HEK293 (cell line): ENCODE results near the gene KPNA1.
A peak's percentile ranks its signal among the peaks of the same experiment; 100 is the strongest.

Source experiments
- CTCF ChIA-PET: fragments of 350-600 bp; formaldehyde crosslinking; extraction: SDS; loops from one replicate; lab custom pipeline; 2021; ENCODE audit warnings: antibody characterized with exemption; lab: Yijun Ruan, JAX
- POLR2A ChIA-PET: fragments of 300-600 bp; formaldehyde crosslinking; extraction: SDS; loops from one replicate; lab custom pipeline; 2020; ENCODE audit warnings: antibody characterized with exemption, inconsistent platforms; lab: Yijun Ruan, JAX
- H3K27ac ChIP-seq: fragments of 200-500 bp; sonication (Bioruptor generic); 2 replicates; pipeline ENCODE4 v1.5.1; 2014; ENCODE audit warnings: low read depth, low read length, control low read depth, inconsistent platforms; ENCODE audit errors: extremely low read depth
- H3K36me3 ChIP-seq, 2 experiments: fragments of 200-500 bp in 1 of 2; sonication (Bioruptor generic) in 1 of 2; 1 replicate in 1 of 2; 2 replicates in 1 of 2; pipeline ENCODE4 v1.5.1; 2014 to 2017; ENCODE audit warnings: inconsistent platforms in 2 of 2, low read length in 2 of 2; ENCODE audit not compliant: control insufficient read depth in 2 of 2, insufficient read depth in 1 of 2
- H3K4me1 ChIP-seq: fragments of 200-500 bp; sonication (Bioruptor generic); 2 replicates; pipeline ENCODE4 v1.5.1; 2014; ENCODE audit warnings: mild to moderate bottlenecking, low read length, inconsistent platforms; ENCODE audit not compliant: control insufficient read depth, insufficient read depth
- H3K4me3 ChIP-seq: 2 replicates; pipeline ENCODE4 v1.5.1; 2011; ENCODE audit warnings: low read depth, mild to moderate bottlenecking, control low read depth, low read length, moderate library complexity
- H3K9me3 ChIP-seq: fragments of 200-500 bp; sonication (Bioruptor generic); 2 replicates; pipeline ENCODE4 v1.5.1; 2014; ENCODE audit warnings: low read depth, low read length, inconsistent platforms; ENCODE audit not compliant: control insufficient read depth, insufficient read depth
- HOXC10 ChIP-seq: sonication (generic); formaldehyde crosslinking; IDR thresholded peaks from 2 replicates; pipeline ENCODE4 v1.8.1; 2023; ENCODE audit warnings: mild to moderate bottlenecking, missing genetic modification reagents
- IKZF3 ChIP-seq: fragments of 450-650 bp; IDR thresholded peaks from 2 replicates; pipeline ENCODE4 v1.5.0; 2018; ENCODE audit warnings: missing biosample characterization, mild to moderate bottlenecking, missing genetic modification characterization, moderate library complexity
- KLF16 ChIP-seq: fragments of 450-650 bp; formaldehyde crosslinking; IDR thresholded peaks from 2 replicates; pipeline ENCODE4 v1.5.1; 2017; ENCODE audit warnings: missing biosample characterization, missing genetic modification characterization
- MYNN ChIP-seq: fragments of 450-650 bp; formaldehyde crosslinking; IDR thresholded peaks from 2 replicates; pipeline ENCODE4 v1.5.1; 2016; ENCODE audit warnings: missing biosample characterization, missing genetic modification characterization, borderline replicate concordance
- MZF1 ChIP-seq: fragments of 450-650 bp; formaldehyde crosslinking; IDR thresholded peaks from 2 replicates; pipeline ENCODE4 v1.5.1; 2017; ENCODE audit warnings: missing biosample characterization, missing genetic modification characterization, borderline replicate concordance
- TRIM28 ChIP-seq: IDR thresholded peaks from 2 replicates; pipeline ENCODE4 v1.6.1; 2011; ENCODE audit warnings: low read length, control low read depth, borderline replicate concordance
- ZBTB17 ChIP-seq: fragments of 450-650 bp; formaldehyde crosslinking; IDR thresholded peaks from 2 replicates; pipeline ENCODE4 v1.5.1; 2016; ENCODE audit warnings: missing biosample characterization, missing genetic modification characterization
- ZFP37 ChIP-seq: fragments of 450-650 bp; formaldehyde crosslinking; IDR thresholded peaks from 2 replicates; pipeline ENCODE4 v1.5.1; 2016; ENCODE audit warnings: missing biosample characterization, missing genetic modification characterization
- ZNF138 ChIP-seq: fragments of 450-650 bp; formaldehyde crosslinking; IDR thresholded peaks from 2 replicates; pipeline ENCODE4 v1.5.1; 2016; ENCODE audit warnings: missing biosample characterization, missing genetic modification characterization, borderline replicate concordance
- ZNF248 ChIP-seq: fragments of 450-650 bp; formaldehyde crosslinking; IDR thresholded peaks from 2 replicates; pipeline ENCODE4 v1.5.1; 2017; ENCODE audit warnings: missing biosample characterization, missing genetic modification characterization
- ZNF311 ChIP-seq: fragments of 450-650 bp; formaldehyde crosslinking; IDR thresholded peaks from 2 replicates; pipeline ENCODE4 v1.5.1; 2017; ENCODE audit warnings: missing biosample characterization, missing genetic modification characterization, borderline replicate concordance
- ZNF37A ChIP-seq: fragments of 450-650 bp; IDR thresholded peaks from 2 replicates; pipeline ENCODE4 v1.5.1; 2018; ENCODE audit warnings: missing biosample characterization, missing genetic modification characterization
- ZNF416 ChIP-seq: fragments of 450-650 bp; formaldehyde crosslinking; IDR thresholded peaks from 2 replicates; pipeline ENCODE4 v1.5.1; 2016; ENCODE audit warnings: missing biosample characterization, missing genetic modification characterization
- ZNF473 ChIP-seq: fragments of 450-650 bp; formaldehyde crosslinking; IDR thresholded peaks from 2 replicates; pipeline ENCODE4 v1.5.1; 2017; ENCODE audit warnings: missing biosample characterization, missing genetic modification characterization
- ZNF596 ChIP-seq: fragments of 450-650 bp; IDR thresholded peaks from 2 replicates; pipeline ENCODE4 v1.5.0; 2018; ENCODE audit warnings: missing biosample characterization, mild to moderate bottlenecking, missing genetic modification characterization, moderate library complexity
- ZNF654 ChIP-seq: fragments of 450-650 bp; formaldehyde crosslinking; IDR thresholded peaks from 2 replicates; pipeline ENCODE4 v1.5.1; 2016; ENCODE audit warnings: low read depth, missing biosample characterization, missing genetic modification characterization
- ZNF791 ChIP-seq: fragments of 450-650 bp; formaldehyde crosslinking; IDR thresholded peaks from 2 replicates; pipeline ENCODE4 v1.5.1; 2016; ENCODE audit warnings: missing biosample characterization, missing genetic modification characterization
- ZNF843 ChIP-seq: fragments of 450-650 bp; formaldehyde crosslinking; IDR thresholded peaks from 2 replicates; pipeline ENCODE4 v1.5.1; 2016; ENCODE audit warnings: missing biosample characterization, missing genetic modification characterization
- TF ChIP-seq, protein P1 (sequence below): fragments of 450-650 bp; formaldehyde crosslinking; IDR thresholded peaks from 2 replicates; pipeline ENCODE4 v1.5.1; 2016; ENCODE audit warnings: missing biosample characterization, missing genetic modification characterization
- TF ChIP-seq, protein P2 (sequence below): fragments of 450-650 bp; formaldehyde crosslinking; conservative IDR thresholded peaks from 2 replicates; pipeline ENCODE4 v1.5.1; 2016; ENCODE audit warnings: low read depth, missing biosample characterization, missing genetic modification characterization
- TF ChIP-seq, protein P3 (sequence below): fragments of 450-650 bp; formaldehyde crosslinking; IDR thresholded peaks from 2 replicates; pipeline ENCODE4 v1.5.1; 2017; ENCODE audit warnings: missing biosample characterization, missing genetic modification characterization

KPNA1 gene

DNA sequence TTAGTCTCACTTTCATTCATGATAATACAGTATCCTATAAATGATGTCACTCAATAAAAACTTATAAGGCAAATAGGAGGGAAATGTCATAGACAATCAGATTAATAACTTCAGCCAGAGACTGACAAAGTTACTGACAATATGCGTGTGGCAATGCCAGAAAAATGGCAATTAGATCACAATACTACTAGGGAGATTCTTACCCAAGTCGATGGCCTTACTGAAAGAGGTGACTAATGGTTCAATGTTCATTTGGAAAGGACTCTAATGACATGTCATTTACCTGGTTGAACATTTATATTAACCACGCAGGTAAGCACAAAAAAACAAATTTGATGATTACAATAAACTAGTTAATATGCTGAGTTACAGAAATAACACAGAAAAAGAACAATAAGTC lies 52.9 kb downstream of the KPNA1 start:
- no peaks in the 10 kb centered on the region for H3K9me3 ChIP-seq
- H3K4me1 ChIP-seq, result no peaks in the 10 kb centered on the region
- CTCF ChIA-PET, result interaction anchor here (0.6 to 0.8 kb wide), 2 partner anchors 21 to 944 kb away, joined by 3 read pairs; no protein-coding TSS in a partner anchor
- TF ChIP-seq ZNF138 (tag by site-specific recombination) (no peak), MZF1 (tag by site-specific recombination) (no peak)
- peaks cover 8 to 84% of the 10 kb centered on the region in 2 experiments; a peak in 2 of 3 replicates for H3K36me3 ChIP-seq
- no peak overlapping the region for H3K27ac ChIP-seq
- POLR2A ChIA-PET, result interaction anchor here (1.5 kb wide), 1 partner anchor 53 kb away, joined by 4 read pairs; the partner anchor contains the start of gene KPNA1
- no peak overlapping the region for H3K4me3 ChIP-seq

DNA sequence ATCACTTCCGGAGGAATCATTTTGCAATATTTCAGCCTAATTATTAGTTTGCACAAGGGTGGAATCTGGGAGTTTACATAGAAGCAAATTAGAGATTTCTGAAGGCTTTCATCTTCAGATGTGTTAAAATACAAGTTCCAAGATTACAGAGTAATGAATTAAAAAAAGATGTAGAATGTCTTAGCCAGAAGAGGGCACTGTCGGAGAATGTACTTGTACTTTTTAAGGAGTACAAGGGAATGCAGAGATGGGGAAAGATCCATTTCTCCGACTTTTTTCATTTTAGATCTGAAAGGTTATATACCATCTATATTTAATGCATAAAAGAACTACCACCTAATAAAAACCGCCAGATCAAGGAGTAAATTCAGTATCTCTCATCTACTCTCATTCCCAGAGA lies 55.7 kb downstream of the KPNA1 start:
- H3K9me3 ChIP-seq, result no peaks in the 10 kb centered on the region
- peaks cover 9 to 85% of the 10 kb centered on the region in 2 experiments for H3K36me3 ChIP-seq
- ChIA-PET POLR2A (no interaction called here), CTCF (interaction anchor here (0.5 to 3.9 kb wide), 5 partner anchors 7 to 220 kb away, joined by 3 to 28 read pairs (median 4); partner anchors contain the start of gene PARP14)
- no peaks in the 10 kb centered on the region for H3K4me1 ChIP-seq
- TF ChIP-seq MYNN (no peak), TRIM28 (no peak), ZBTB17 (tag by site-specific recombination) (peak; percentile 48; the same call in 1 of the 2 replicates), ZNF654 (tag by site-specific recombination) (peak; percentile 50), IKZF3 (tag by site-specific recombination) (0 out of 2 replicates have a peak, but pooled peaks have one; percentile 34), ZNF843 (no peak)
- TF ChIP-seq, protein P1, sequence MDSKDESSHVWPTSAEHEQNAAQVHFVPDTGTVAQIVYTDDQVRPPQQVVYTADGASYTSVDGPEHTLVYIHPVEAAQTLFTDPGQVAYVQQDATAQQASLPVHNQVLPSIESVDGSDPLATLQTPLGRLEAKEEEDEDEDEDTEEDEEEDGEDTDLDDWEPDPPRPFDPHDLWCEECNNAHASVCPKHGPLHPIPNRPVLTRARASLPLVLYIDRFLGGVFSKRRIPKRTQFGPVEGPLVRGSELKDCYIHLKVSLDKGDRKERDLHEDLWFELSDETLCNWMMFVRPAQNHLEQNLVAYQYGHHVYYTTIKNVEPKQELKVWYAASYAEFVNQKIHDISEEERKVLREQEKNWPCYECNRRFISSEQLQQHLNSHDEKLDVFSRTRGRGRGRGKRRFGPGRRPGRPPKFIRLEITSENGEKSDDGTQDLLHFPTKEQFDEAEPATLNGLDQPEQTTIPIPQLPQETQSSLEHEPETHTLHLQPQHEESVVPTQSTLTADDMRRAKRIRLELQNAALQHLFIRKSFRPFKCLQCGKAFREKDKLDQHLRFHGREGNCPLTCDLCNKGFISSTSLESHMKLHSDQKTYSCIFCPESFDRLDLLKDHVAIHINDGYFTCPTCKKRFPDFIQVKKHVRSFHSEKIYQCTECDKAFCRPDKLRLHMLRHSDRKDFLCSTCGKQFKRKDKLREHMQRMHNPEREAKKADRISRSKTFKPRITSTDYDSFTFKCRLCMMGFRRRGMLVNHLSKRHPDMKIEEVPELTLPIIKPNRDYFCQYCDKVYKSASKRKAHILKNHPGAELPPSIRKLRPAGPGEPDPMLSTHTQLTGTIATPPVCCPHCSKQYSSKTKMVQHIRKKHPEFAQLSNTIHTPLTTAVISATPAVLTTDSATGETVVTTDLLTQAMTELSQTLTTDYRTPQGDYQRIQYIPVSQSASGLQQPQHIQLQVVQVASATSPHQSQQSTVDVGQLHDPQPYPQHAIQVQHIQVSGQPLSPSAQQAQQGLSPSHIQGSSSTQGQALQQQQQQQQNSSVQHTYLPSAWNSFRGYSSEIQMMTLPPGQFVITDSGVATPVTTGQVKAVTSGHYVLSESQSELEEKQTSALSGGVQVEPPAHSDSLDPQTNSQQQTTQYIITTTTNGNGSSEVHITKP (tag by site-specific recombination), result no peak
- no peak overlapping the region for H3K27ac ChIP-seq
- no peak overlapping the region for H3K4me3 ChIP-seq

DNA sequence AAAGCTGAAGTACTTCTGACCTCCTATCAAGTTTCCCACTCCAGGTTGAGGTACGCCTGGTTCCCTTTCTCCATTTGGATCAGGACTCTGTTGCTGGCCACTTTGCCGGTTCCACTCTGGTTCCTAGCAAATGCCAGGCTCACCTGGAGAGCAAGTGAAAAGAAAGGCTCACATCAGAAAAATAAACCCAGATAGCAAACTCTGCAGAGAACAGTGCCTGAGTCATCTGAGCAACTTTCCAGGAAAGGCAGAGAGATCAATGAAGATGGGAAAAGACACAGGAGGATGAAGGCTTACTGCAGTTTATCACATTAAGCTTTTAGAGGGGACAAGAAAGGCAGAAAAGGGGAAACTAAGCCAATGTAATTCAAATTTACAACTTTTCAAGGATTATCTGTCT lies 57.0 kb downstream of the KPNA1 start:
- ChIA-PET POLR2A (interaction anchor here (0.6 kb wide), 1 partner anchor 929 kb away, joined by 3 read pairs; no protein-coding TSS in a partner anchor), CTCF (interaction anchor here (0.6 to 3.9 kb wide), 5 partner anchors 67 to 827 kb away, joined by 3 to 28 read pairs (median 4); partner anchors contain the start of gene PARP14)
- no peak overlapping the region for H3K27ac ChIP-seq
- H3K4me3 ChIP-seq, result no peak overlapping the region
- H3K4me1 ChIP-seq, result no peaks in the 10 kb centered on the region
- no peaks in the 10 kb centered on the region for H3K9me3 ChIP-seq
- H3K36me3 ChIP-seq, result peaks cover 13 to 90% of the 10 kb centered on the region in 2 experiments
- TF ChIP-seq, protein P2, sequence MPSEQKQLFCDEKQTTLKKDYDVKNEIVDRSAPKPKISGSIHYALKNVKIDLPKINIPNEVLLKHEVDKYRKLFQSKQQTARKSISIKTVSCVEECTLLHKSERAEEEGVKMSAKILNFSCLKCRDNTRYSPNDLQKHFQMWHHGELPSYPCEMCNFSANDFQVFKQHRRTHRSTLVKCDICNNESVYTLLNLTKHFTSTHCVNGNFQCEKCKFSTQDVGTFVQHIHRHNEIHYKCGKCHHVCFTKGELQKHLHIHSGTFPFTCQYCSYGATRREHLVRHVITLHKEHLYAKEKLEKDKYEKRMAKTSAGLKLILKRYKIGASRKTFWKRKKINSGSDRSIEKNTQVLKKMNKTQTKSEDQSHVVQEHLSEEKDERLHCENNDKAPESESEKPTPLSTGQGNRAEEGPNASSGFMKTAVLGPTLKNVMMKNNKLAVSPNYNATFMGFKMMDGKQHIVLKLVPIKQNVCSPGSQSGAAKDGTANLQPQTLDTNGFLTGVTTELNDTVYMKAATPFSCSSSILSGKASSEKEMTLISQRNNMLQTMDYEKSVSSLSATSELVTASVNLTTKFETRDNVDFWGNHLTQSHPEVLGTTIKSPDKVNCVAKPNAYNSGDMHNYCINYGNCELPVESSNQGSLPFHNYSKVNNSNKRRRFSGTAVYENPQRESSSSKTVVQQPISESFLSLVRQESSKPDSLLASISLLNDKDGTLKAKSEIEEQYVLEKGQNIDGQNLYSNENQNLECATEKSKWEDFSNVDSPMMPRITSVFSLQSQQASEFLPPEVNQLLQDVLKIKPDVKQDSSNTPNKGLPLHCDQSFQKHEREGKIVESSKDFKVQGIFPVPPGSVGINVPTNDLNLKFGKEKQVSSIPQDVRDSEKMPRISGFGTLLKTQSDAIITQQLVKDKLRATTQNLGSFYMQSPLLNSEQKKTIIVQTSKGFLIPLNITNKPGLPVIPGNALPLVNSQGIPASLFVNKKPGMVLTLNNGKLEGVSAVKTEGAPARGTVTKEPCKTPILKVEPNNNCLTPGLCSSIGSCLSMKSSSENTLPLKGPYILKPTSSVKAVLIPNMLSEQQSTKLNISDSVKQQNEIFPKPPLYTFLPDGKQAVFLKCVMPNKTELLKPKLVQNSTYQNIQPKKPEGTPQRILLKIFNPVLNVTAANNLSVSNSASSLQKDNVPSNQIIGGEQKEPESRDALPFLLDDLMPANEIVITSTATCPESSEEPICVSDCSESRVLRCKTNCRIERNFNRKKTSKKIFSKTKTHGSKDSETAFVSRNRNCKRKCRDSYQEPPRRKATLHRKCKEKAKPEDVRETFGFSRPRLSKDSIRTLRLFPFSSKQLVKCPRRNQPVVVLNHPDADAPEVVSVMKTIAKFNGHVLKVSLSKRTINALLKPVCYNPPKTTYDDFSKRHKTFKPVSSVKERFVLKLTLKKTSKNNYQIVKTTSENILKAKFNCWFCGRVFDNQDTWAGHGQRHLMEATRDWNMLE, result no peak
- TF ChIP-seq ZNF473 (tag by site-specific recombination), result no peak
- no peak for TF ChIP-seq ZNF791 (tag by site-specific recombination)
- TF ChIP-seq ZNF596 (tag by site-specific recombination), result no peak
- no peak for TF ChIP-seq ZNF248
- TF ChIP-seq KLF16 (tag by site-specific recombination), result no peak
- TF ChIP-seq, protein P3, sequence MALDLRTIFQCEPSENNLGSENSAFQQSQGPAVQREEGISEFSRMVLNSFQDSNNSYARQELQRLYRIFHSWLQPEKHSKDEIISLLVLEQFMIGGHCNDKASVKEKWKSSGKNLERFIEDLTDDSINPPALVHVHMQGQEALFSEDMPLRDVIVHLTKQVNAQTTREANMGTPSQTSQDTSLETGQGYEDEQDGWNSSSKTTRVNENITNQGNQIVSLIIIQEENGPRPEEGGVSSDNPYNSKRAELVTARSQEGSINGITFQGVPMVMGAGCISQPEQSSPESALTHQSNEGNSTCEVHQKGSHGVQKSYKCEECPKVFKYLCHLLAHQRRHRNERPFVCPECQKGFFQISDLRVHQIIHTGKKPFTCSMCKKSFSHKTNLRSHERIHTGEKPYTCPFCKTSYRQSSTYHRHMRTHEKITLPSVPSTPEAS, result no peak
- TF ChIP-seq HOXC10, result no peak
- TF ChIP-seq ZNF311 (tag by site-specific recombination), result no peak
- no peak for TF ChIP-seq ZNF37A (tag by site-specific recombination)
- TF ChIP-seq ZNF416 (tag by site-specific recombination), result no peak
- TF ChIP-seq ZFP37 (tag by site-specific recombination), result no peak
